GM12878 (cell line): ENCODE data around the gene GCDH. TPM values are rescaled to one million over a fixed set of nuclear protein-coding genes. Genes with fewer than 3 reads are reported as not detected.

Experiments used
- ATAC-seq: fragments of 200-7000 bp; cut with Tn5 transposase; 3 replicates; pipeline ENCODE4 v1.9.1; 2020; ENCODE audit warnings: mild to moderate bottlenecking, moderate library complexity
- BruUV-seq: library from RNA; stranded (reverse); fragments of 400-500 nt; replicated peaks from 2 replicates; lab custom pipeline; 2021; lab: Mats Ljungman, UMichigan
- CTCF ChIA-PET: fragments of 300-600 bp; sonication (Branson Sonifier 250); formaldehyde crosslinking; extraction: SDS; loops from one replicate; lab custom pipeline; 2021; ENCODE audit warnings: inconsistent platforms; lab: Yijun Ruan, JAX
- POLR2A ChIA-PET: fragments of 350-600 bp; formaldehyde crosslinking; extraction: SDS; loops from one replicate; lab custom pipeline; 2021; ENCODE audit warnings: inconsistent platforms; lab: Charles Lee
- RAD21 ChIA-PET: fragments of 300-600 bp; sonication (Branson Sonifier 250); formaldehyde crosslinking; loops from one replicate; lab custom pipeline; 2023; ENCODE audit warnings: antibody characterized with exemption; ENCODE audit not compliant: unreplicated experiment; lab: Charles Lee
- SMC1A ChIA-PET: fragments of 300-600 bp; sonication (Branson Sonifier 250); formaldehyde crosslinking; loops from one replicate; lab custom pipeline; 2023; ENCODE audit not compliant: unreplicated experiment, uncharacterized antibody; lab: Charles Lee
- DNase-seq: peaks from one replicate; pipeline ENCODE4 v3.0.0-alpha.2; 2011; ENCODE audit warnings: low read depth, low spot score
- FAIRE-seq: peaks from 3 replicates; lab custom pipeline; 2011; peaks lifted over from hg19 to GRCh38; lab: Jason Lieb, UNC
- H2AFZ ChIP-seq: 2 replicates; pipeline ENCODE4 v1.6.0; 2011; ENCODE audit warnings: low read depth, low read length, control low read depth; ENCODE audit not compliant: control insufficient read depth
- H3K27ac ChIP-seq: 2 replicates; pipeline ENCODE4 v1.5.1; 2011; ENCODE audit warnings: control low read depth; ENCODE audit not compliant: control insufficient read depth, insufficient read depth
- H3K27me3 ChIP-seq, 2 experiments: replicated peaks in 1 of 2; 2 replicates each; pipeline versions ENCODE4 v1.6.0 to v1.6.1; 2011; ENCODE audit warnings: low read length in 1 of 2; ENCODE audit not compliant: control insufficient read depth in 2 of 2, insufficient read depth in 2 of 2
- H3K36me3 ChIP-seq, 2 experiments: 2 replicates each; pipeline ENCODE4 v1.5.1; 2011; ENCODE audit warnings: low read length in 1 of 2; ENCODE audit not compliant: control insufficient read depth in 2 of 2, insufficient read depth in 2 of 2
- H3K4me1 ChIP-seq: 2 replicates; pipeline ENCODE4 v1.6.1; 2011; ENCODE audit warnings: mild to moderate bottlenecking, low read length, moderate library complexity, mixed read lengths; ENCODE audit not compliant: control insufficient read depth, insufficient read depth
- H3K4me2 ChIP-seq: 2 replicates; pipeline ENCODE4 v1.6.0; 2011; ENCODE audit warnings: control low read depth; ENCODE audit not compliant: control insufficient read depth, insufficient read depth
- H3K4me3 ChIP-seq: fragments of 200-600 bp; sonication (generic); 2 replicates; pipeline ENCODE4 v1.5.1; 2016
- H3K79me2 ChIP-seq: 2 replicates; pipeline ENCODE4 v1.6.0; 2011; ENCODE audit warnings: low read length; ENCODE audit not compliant: control insufficient read depth, insufficient read depth
- H3K9ac ChIP-seq: 2 replicates; pipeline ENCODE4 v1.8.0; 2011; ENCODE audit warnings: low read length, control low read depth, mixed read lengths; ENCODE audit not compliant: control insufficient read depth, insufficient read depth
- H3K9me3 ChIP-seq: replicated peaks from 3 replicates; pipeline ENCODE4 v1.5.1; 2011; ENCODE audit warnings: mild to moderate bottlenecking, low read length; ENCODE audit not compliant: control insufficient read depth, insufficient read depth
- H4K20me1 ChIP-seq: 2 replicates; pipeline ENCODE4 v1.6.0; 2011; ENCODE audit not compliant: control insufficient read depth, insufficient read depth
- ATF3 ChIP-seq: IDR thresholded peaks from 2 replicates; pipeline ENCODE4 v1.6.1; 2011; ENCODE audit warnings: low read depth, mild to moderate bottlenecking, low read length, moderate library complexity, borderline replicate concordance; ENCODE audit errors: extremely low read depth
- BMI1 ChIP-seq: fragments of 450-650 bp; IDR thresholded peaks from 2 replicates; pipeline ENCODE4 v1.6.1; 2016; ENCODE audit warnings: mild to moderate bottlenecking, moderate library complexity, borderline replicate concordance
- BRCA1 ChIP-seq: IDR thresholded peaks from 2 replicates; pipeline ENCODE4 v1.6.1; 2011; ENCODE audit warnings: low read depth, low read length, improper control_type of control experiment
- MYC ChIP-seq: IDR thresholded peaks from 2 replicates; pipeline ENCODE4 v1.6.1; 2011; ENCODE audit warnings: mild to moderate bottlenecking, low read length, moderate library complexity, inconsistent platforms; ENCODE audit not compliant: insufficient read depth, insufficient replicate concordance, insufficient read length, severe bottlenecking
- POLR2AphosphoS2 ChIP-seq: IDR thresholded peaks from 2 replicates; pipeline ENCODE4 v1.6.1; 2011; ENCODE audit warnings: low read depth, mild to moderate bottlenecking, low read length, improper control_type of control experiment, moderate library complexity
- POLR2AphosphoS5 ChIP-seq: IDR thresholded peaks from 2 replicates; pipeline ENCODE4 v1.6.1; 2011; ENCODE audit warnings: mild to moderate bottlenecking, low read length, inconsistent platforms
- RB1 ChIP-seq: fragments of 450-650 bp; formaldehyde crosslinking; IDR thresholded peaks from 2 replicates; pipeline ENCODE4 v1.6.1; 2017; ENCODE audit warnings: mild to moderate bottlenecking, borderline replicate concordance
- SMAD5 ChIP-seq: IDR thresholded peaks from 2 replicates; pipeline ENCODE4 v1.6.1; 2016; ENCODE audit warnings: antibody characterized with exemption, low read depth
- TARDBP ChIP-seq: IDR thresholded peaks from 2 replicates; pipeline ENCODE4 v1.6.1; 2016; ENCODE audit warnings: borderline replicate concordance
- ZNF24 ChIP-seq: fragments of 450-650 bp; IDR thresholded peaks from 2 replicates; pipeline ENCODE4 v1.6.1; 2017; ENCODE audit warnings: antibody characterized with exemption, mild to moderate bottlenecking
- ZNF592 ChIP-seq: fragments of 450-650 bp; IDR thresholded peaks from 2 replicates; pipeline ENCODE4 v1.6.1; 2017; ENCODE audit warnings: mild to moderate bottlenecking, moderate library complexity
- ZZZ3 ChIP-seq: IDR thresholded peaks from 2 replicates; pipeline ENCODE4 v1.6.1; 2011; ENCODE audit warnings: low read depth; ENCODE audit not compliant: control insufficient read depth, insufficient read length
- WGBS: methylation state at CpG from one replicate; pipeline ENCODE4 v1.1.6; 2016; ENCODE audit warnings: low lambda C conversion rate; ENCODE audit not compliant: insufficient replicate concordance, insufficient coverage; ENCODE audit errors: missing lambda C conversion rate; 5-methylcytosine and 5-hydroxymethylcytosine counted together
- in situ Hi-C: fragments of 300-500 bp; cut with MboI; formaldehyde crosslinking; loops from 9 replicates; pipeline ENCODE4 v1.14.3; 2018; ENCODE audit warnings: mixed read lengths
- intact Hi-C: fragments of 100-400 bp; cut with micrococcal nuclease; formaldehyde crosslinking; loops from one replicate; pipeline ENCODE4 v1.14.2; 2022; ENCODE audit not compliant: unreplicated experiment
- polyA plus RNA-seq, 11 experiments: library from polyadenylated mRNA; depleted of rRNA in 4 of 11; unstranded in 6 of 11; stranded (reverse) in 5 of 11; fragments of >200 nt; fragmentation: Nextera tagmentation in 4 of 11; fragmentation: Illumina TruSeq in 1 of 11; extraction: Ambion mirVana in 4 of 11; extraction: Trizol in 1 of 11; gene quantifications; 1 replicate in 1 of 11; 2 replicates in 10 of 11; pipeline versions ENCODE4 v1.2.1 to v1.2.3, GENCODE V29; 2011 to 2016; ENCODE audit warnings: inconsistent platforms in 2 of 11, missing spikeins in 2 of 11, low read depth in 1 of 11
- total RNA-seq, 4 experiments: library from RNA; depleted of rRNA in 3 of 4; stranded (reverse); fragments of >200 nt in 3 of 4; fragmentation: Illumina TruSeq in 1 of 4; extraction: Trizol in 1 of 4; gene quantifications; 2 replicates each; pipeline versions ENCODE4 v1.2.1 to v1.2.3, GENCODE V29; 2013 to 2021
- TF ChIP-seq, protein P1 (sequence below): fragments of 450-650 bp; formaldehyde crosslinking; IDR thresholded peaks from 2 replicates; pipeline ENCODE4 v1.4.0; 2022; ENCODE audit warnings: mild to moderate bottlenecking, moderate library complexity

GCDH gene
- total and polyA plus RNA-seq, 10 of the 15 experiments (the other 5 are each of a cell fraction or from before 2014, with no cell fraction given), result 4.2 to 69.4 (median 39.7) TPM

DNA sequence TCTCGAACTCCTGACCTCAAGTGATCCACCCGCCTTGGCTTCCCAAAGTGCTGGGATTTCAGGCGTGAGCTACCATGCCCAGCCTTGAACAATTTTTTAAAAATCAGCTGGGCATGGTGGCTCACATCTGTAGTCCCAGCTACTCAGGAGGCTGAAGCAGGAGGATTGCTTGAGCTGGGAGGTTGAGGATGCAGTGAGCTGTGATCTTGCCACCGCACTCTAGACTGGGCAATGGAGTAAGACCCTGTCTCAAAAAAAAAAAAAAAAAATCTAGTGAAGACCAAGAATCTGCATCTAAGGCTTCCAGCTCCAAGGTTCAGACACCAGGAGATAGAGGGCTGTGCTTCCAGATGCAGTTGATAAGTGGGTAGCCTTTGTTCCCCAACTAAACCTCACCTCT is 26.8 kb upstream of the GCDH start (continued):
- TF ChIP-seq ZNF592, result no peak
- TF ChIP-seq TARDBP, result no peak
- no peak for TF ChIP-seq MYC
- TF ChIP-seq BRCA1, result no peak
- no peak for TF ChIP-seq ZZZ3

- Histone ChIP-seq H3K9me3 (no peaks in the 10 kb centered on the region), H3K4me1 (peaks cover 5% of the 10 kb centered on the region; the same call in 1 of the 2 replicates), H3K9ac (no peak overlapping the region), H3K36me3 (no peaks in the 10 kb centered on the region), H3K27me3 (no peaks in the 10 kb centered on the region), H4K20me1 (no peaks in the 10 kb centered on the region), H3K27ac (no peak overlapping the region), H2AFZ (no peak overlapping the region), H3K4me3 (no peak overlapping the region), H3K79me2 (no peaks in the 10 kb centered on the region), H3K4me2 (no peak overlapping the region)
- intact Hi-C loops (no loop called here), in situ Hi-C loops (no loop called here)
- POLR2A ChIA-PET, result interaction anchor here (1.1 to 1.8 kb wide), 2 partner anchors 8 to 92 kb away, joined by 3 to 4 read pairs; partner anchors contain the start of gene GADD45GIP1
- SMC1A ChIA-PET, result interaction anchor here (2.1 kb wide), 1 partner anchor 17 kb away, joined by 5 read pairs; no protein-coding TSS in a partner anchor
- RAD21 ChIA-PET, result interaction anchor here (0.7 to 1.2 kb wide), 3 partner anchors 26 to 229 kb away, joined by 3 to 4 read pairs (median 3); partner anchors contain the start of gene GCDH
- ATAC-seq, result no peak
- no peak for FAIRE-seq
- no TSS peak for BruUV-seq
- WGBS, result 68% methylated on average over 34 of the region's 34 CpGs
- CTCF ChIA-PET, result interaction anchor here (0.7 to 3.8 kb wide), 4 partner anchors 14 to 239 kb away, joined by 3 to 29 read pairs (median 3); no protein-coding TSS in a partner anchor
- no peak for DNase-seq
- TF ChIP-seq SMAD5 (no peak), ZNF24 (no peak), ATF3 (no peak), POLR2AphosphoS5 (no peak), BMI1 (no peak), POLR2AphosphoS2 (no peak), RB1 (no peak)
- TF ChIP-seq, protein P1, sequence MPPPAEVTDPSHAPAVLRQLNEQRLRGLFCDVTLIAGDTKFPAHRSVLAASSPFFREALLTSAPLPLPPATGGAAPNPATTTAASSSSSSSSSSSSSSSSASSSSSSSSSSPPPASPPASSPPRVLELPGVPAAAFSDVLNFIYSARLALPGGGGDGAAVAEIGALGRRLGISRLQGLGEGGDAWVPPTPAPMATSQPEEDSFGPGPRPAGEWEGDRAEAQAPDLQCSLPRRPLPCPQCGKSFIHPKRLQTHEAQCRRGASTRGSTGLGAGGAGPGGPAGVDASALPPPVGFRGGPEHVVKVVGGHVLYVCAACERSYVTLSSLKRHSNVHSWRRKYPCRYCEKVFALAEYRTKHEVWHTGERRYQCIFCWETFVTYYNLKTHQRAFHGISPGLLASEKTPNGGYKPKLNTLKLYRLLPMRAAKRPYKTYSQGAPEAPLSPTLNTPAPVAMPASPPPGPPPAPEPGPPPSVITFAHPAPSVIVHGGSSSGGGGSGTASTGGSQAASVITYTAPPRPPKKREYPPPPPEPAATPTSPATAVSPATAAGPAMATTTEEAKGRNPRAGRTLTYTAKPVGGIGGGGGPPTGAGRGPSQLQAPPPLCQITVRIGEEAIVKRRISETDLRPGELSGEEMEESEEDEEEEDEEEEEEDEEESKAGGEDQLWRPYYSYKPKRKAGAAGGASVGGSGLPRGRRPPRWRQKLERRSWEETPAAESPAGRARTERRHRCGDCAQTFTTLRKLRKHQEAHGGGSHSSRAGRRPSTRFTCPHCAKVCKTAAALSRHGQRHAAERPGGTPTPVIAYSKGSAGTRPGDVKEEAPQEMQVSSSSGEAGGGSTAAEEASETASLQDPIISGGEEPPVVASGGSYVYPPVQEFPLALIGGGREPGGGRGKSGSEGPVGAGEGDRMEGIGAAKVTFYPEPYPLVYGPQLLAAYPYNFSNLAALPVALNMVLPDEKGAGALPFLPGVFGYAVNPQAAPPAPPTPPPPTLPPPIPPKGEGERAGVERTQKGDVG, result no peak
These were observed 25.9 kb upstream of the GCDH start for GRCh38 chr19:12864721-12865715.
